Lung (tissue), 12 donors: ENCODE measurements around the gene SYNGR2. TPM values are rescaled to one million over a fixed set of nuclear protein-coding genes. Genes with fewer than 3 reads are reported as not detected.
A peak's percentile ranks its signal among the peaks of the same experiment; 100 is the strongest.

Experiments
- ATAC-seq: fragments of 200-7000 bp; cut with Tn5 transposase; one replicate; pipeline ENCODE4 v1.9.1; 2020; ENCODE audit warnings: moderate number of reproducible peaks; ENCODE audit not compliant: insufficient read depth, low FRiP score
- DNase-seq, 3 donors: peaks; one replicate each; pipeline ENCODE4 v3.0.0-alpha.2; 2013 to 2017
- H3K27ac ChIP-seq, 2 donors: one replicate each; pipeline ENCODE4 v1.5.1; 2013; ENCODE audit warnings: mild to moderate bottlenecking in 2 of 2, moderate library complexity in 2 of 2, control low read depth in 1 of 2, inconsistent platforms in 1 of 2, low read depth in 1 of 2, low read length in 1 of 2
- H3K27me3 ChIP-seq, 3 donors: one replicate each; pipeline ENCODE4 v1.5.1; 2013; ENCODE audit warnings: low read length in 2 of 3; ENCODE audit not compliant: control insufficient read depth in 3 of 3, insufficient read depth in 3 of 3
- H3K36me3 ChIP-seq, 4 donors: one replicate each; pipeline ENCODE4 v1.5.1; 2013; ENCODE audit warnings: low read length in 4 of 4, mild to moderate bottlenecking in 1 of 4, moderate library complexity in 1 of 4; ENCODE audit not compliant: control insufficient read depth in 4 of 4, insufficient read depth in 4 of 4
- H3K4me1 ChIP-seq, 5 donors: one replicate each; pipeline ENCODE4 v1.5.1; 2013; ENCODE audit warnings: low read length in 5 of 5, mild to moderate bottlenecking in 2 of 5, moderate library complexity in 1 of 5; ENCODE audit not compliant: control insufficient read depth in 5 of 5, insufficient read depth in 5 of 5
- H3K4me3 ChIP-seq: one replicate; pipeline ENCODE4 v1.5.1; 2013; ENCODE audit warnings: mild to moderate bottlenecking, control low read depth, moderate library complexity
- H3K9ac ChIP-seq, 2 donors: one replicate each; pipeline ENCODE4 v1.5.1; 2013; ENCODE audit warnings: low read length in 2 of 2, control low read depth in 1 of 2; ENCODE audit not compliant: insufficient read depth in 1 of 2
- H3K9me3 ChIP-seq, 4 donors: one replicate each; pipeline ENCODE4 v1.5.1; 2013; ENCODE audit warnings: low read length in 3 of 4, mild to moderate bottlenecking in 1 of 4, moderate library complexity in 1 of 4; ENCODE audit not compliant: control insufficient read depth in 4 of 4, insufficient read depth in 3 of 4
- CTCF ChIP-seq: IDR thresholded peaks from 2 replicates; pipeline ENCODE4 v1.5.1; 2012; ENCODE audit warnings: mild to moderate bottlenecking; ENCODE audit errors: control extremely low read depth, extremely low read depth
- WGBS, 2 donors: extraction: QIAGEN DNeasy Blood & Tissue Kit; methylation state at CpG; one replicate each; pipeline ENCODE4 v1.1.7; 2013; 5-methylcytosine and 5-hydroxymethylcytosine counted together
- polyA plus RNA-seq, 2 donors: library from polyadenylated mRNA; stranded (reverse); fragments of 200-250 nt; gene quantifications; one replicate each; pipeline ENCODE4 v1.2.1, GENCODE V29; 2013
- total RNA-seq, 2 donors: library from RNA; depleted of rRNA in 1 of 2; stranded (reverse); fragments of >200 nt in 1 of 2; gene quantifications; one replicate each; pipeline ENCODE4 v1.2.1, GENCODE V29; 2014 to 2021
- donor health status: control.
- donor health status: control.
- donor health status: Bipolar disorder and iron deficiency.
- donor health status: healthy.
- donor health status: DM: yes; HTN: yes; CAD: no.

Gene SYNGR2
- total and polyA plus RNA-seq, 4 donors: 111 to 212 (median 188) TPM

- Histone ChIP-seq H3K4me1 (peaks cover 0 to 34% (median 6%) of the 10 kb centered on the region in 5 donors), H3K36me3 (peaks cover 0 to 2% (median 0%) of the 10 kb centered on the region in 4 donors), H3K9me3 (no peaks in the 10 kb centered on the region), H3K9ac (no peak overlapping the region), H3K4me3 (no peak overlapping the region), H3K27ac (peak overlapping the region in 1 of 2 donors; percentile 18), H3K27me3 (no peaks in the 10 kb centered on the region)
- ATAC-seq: no peak
- peak; percentile 37 to 65 (median 40) for DNase-seq
- 52 to 54% methylated on average over 9 to 10 of the region's 10 CpGs for WGBS, 2 donors
- TF ChIP-seq CTCF: no peak
These were observed 17.8 kb downstream of the SYNGR2 start for GRCh38 chr17:78185981-78186691.

GRCh38 chr17:78186692-78187595, 18.6 kb downstream of the SYNGR2 start, which contains the start of the genes AFMID and TK1:
Gene AFMID (plus strand): TSS chr17:78187362. CDS start chr17:78187371, 9 bp downstream.
Gene TK1 (minus strand): TSS chr17:78187052. CDS start chr17:78186994, 58 bp downstream.
- 3% methylated on average over 57 of the region's 57 CpGs for WGBS, 2 donors
- Histone ChIP-seq H3K36me3 (peaks cover 0 to 6% (median 0%) of the 10 kb centered on the region in 4 donors), H3K27ac (peak within 1 kb of the TSS in 1 of 2 donors; percentile 85)

GRCh38 chr17:78196716-78197115, 28.3 kb downstream of the SYNGR2 start:
- DNase-seq: no peak
- Histone ChIP-seq H3K9ac (no peak overlapping the region), H3K9me3 (no peaks in the 10 kb centered on the region), H3K4me3 (no peak overlapping the region), H3K4me1 (peaks cover 0 to 1% (median 0%) of the 10 kb centered on the region in 5 donors), H3K27me3 (no peaks in the 10 kb centered on the region), H3K36me3 (peaks cover 0 to 22% (median 3%) of the 10 kb centered on the region in 4 donors), H3K27ac (no peak overlapping the region)
- WGBS, 2 donors: 77 to 92% methylated on average over 5 of the region's 5 CpGs
- TF ChIP-seq CTCF: no peak
- ATAC-seq: no peak

More at GRCh38 chr17:78186692-78187595, 18.6 kb downstream of the SYNGR2 start, which contains the start of the genes AFMID and TK1:
- peak; percentile 99 for ATAC-seq
- Histone ChIP-seq H3K9ac (peak within 1 kb of the TSS in 1 of 2 donors; percentile 38), H3K27me3 (no peaks in the 10 kb centered on the region), H3K4me3 (peak within 1 kb of the TSS; percentile 47), H3K4me1 (peaks cover 0 to 34% (median 6%) of the 10 kb centered on the region in 5 donors), H3K9me3 (no peaks in the 10 kb centered on the region)
- TF ChIP-seq CTCF: peak; percentile 61
- DNase-seq: peak; percentile 97 to 99 (median 98)
